Measurements from ENCODE around the gene ICA1L.

The ICA1L gene

GRCh38 chr2:202911512-202912341, 40.2 kb upstream of the ICA1L start, which contains the start of the genes CARF and WDR12 (continued):
- TF ChIP-seq ZNF529 (tag by site-specific recombination; IDR thresholded peaks at IDR 0.05; ENCODE audit: insufficient replicate concordance) (no peak), PRDM4 (tag by site-specific recombination; IDR thresholded peaks at IDR 0.05) (no peak), ZNF518A (tag by site-specific recombination; conservative IDR thresholded peaks at IDR 0.05; ENCODE audit: low read depth) (peak; percentile 48; the same call in 1 of the 2 replicates), GLIS2 (tag by site-specific recombination; IDR thresholded peaks at IDR 0.05) (peak; percentile 58), ZNF488 (tag by site-specific recombination; IDR thresholded peaks at IDR 0.05) (no peak), ZNF426 (tag by site-specific recombination; IDR thresholded peaks at IDR 0.05) (no peak), ZNF707 (tag by site-specific recombination; IDR thresholded peaks at IDR 0.05) (no peak), ZXDB (tag by site-specific recombination; IDR thresholded peaks at IDR 0.05) (peak; percentile 49), ZNF701 (tag by site-specific recombination; IDR thresholded peaks at IDR 0.05) (no peak), TRIM28 (IDR thresholded peaks at IDR 0.05; ENCODE audit: borderline replicate concordance, low read length) (peak; percentile 38; the same call in 1 of the 2 replicates), ZNF2 (tag by site-specific recombination; IDR thresholded peaks at IDR 0.05) (peak; percentile 33; the same call in 1 of the 2 replicates), ZEB2 (tag by site-specific recombination; IDR thresholded peaks at IDR 0.05) (peak; percentile 51; the same call in 1 of the 2 replicates), BCL6B (tag by site-specific recombination; IDR thresholded peaks at IDR 0.05) (no peak), AEBP2 (tag by site-specific recombination; IDR thresholded peaks at IDR 0.05; ENCODE audit: borderline replicate concordance) (no peak), ZNF629 (tag by site-specific recombination; IDR thresholded peaks at IDR 0.05) (0 out of 2 replicates have a peak, but pooled peaks have one; percentile 8), ZBTB21 (tag by site-specific recombination; IDR thresholded peaks at IDR 0.05) (no peak), ZNF776 (tag by site-specific recombination; IDR thresholded peaks at IDR 0.05; ENCODE audit: borderline replicate concordance) (no peak)

All from HEK293 (cell line).